Kidney epithelial cell (primary cell): Measurements from ENCODE around the gene UBE3C. TPM values are rescaled to one million over a fixed set of nuclear protein-coding genes. Genes with fewer than 3 reads are reported as not detected.

Experiments used
- DNase-seq: peaks from one replicate; pipeline ENCODE4 v3.0.0-alpha.2; 2010; ENCODE audit warnings: low read depth
- H3K27me3 ChIP-seq: 2 replicates; pipeline ENCODE4 v1.6.0; 2011; ENCODE audit warnings: low read length; ENCODE audit not compliant: control insufficient read depth, insufficient read depth
- H3K36me3 ChIP-seq: 2 replicates; pipeline ENCODE4 v1.5.1; 2011; ENCODE audit warnings: low read length; ENCODE audit not compliant: control insufficient read depth, insufficient read depth
- H3K4me3 ChIP-seq: 2 replicates; pipeline ENCODE4 v1.5.1; 2011; ENCODE audit warnings: low read depth, mild to moderate bottlenecking, control low read depth, low read length
- CTCF ChIP-seq: IDR thresholded peaks from 2 replicates; pipeline ENCODE4 v1.5.1; 2011; ENCODE audit warnings: mild to moderate bottlenecking, moderate library complexity, low read length, control low read depth, inconsistent platforms; ENCODE audit not compliant: insufficient read depth, poor library complexity, severe bottlenecking
- total RNA-seq: library from RNA; depleted of rRNA; stranded (reverse); fragments of >200 nt; gene quantifications from 2 replicates; pipeline ENCODE4 v1.2.3, GENCODE V29; 2015

UBE3C gene
- total RNA-seq, 1 donor from 2014 or later: 76.9 TPM

- H3K27me3 ChIP-seq: no peaks in the 10 kb centered on the region
Observed at GRCh38 chr7:157263156-157263555, 124.4 kb downstream of the UBE3C start.

GRCh38 chr7:157265051-157265450, 126.3 kb downstream of the UBE3C start:
- no peaks in the 10 kb centered on the region for H3K36me3 ChIP-seq

More at GRCh38 chr7:157263156-157263555, 124.4 kb downstream of the UBE3C start:
- DNase-seq: no peak
- H3K36me3 ChIP-seq: no peaks in the 10 kb centered on the region
- TF ChIP-seq CTCF: no peak
- H3K4me3 ChIP-seq: no peak overlapping the region

GRCh38 chr7:157266272-157266671, 127.5 kb downstream of the UBE3C start:
- H3K27me3 ChIP-seq: no peaks in the 10 kb centered on the region
- TF ChIP-seq CTCF: no peak
- DNase-seq: no peak
- no peak overlapping the region for H3K4me3 ChIP-seq
- no peaks in the 10 kb centered on the region for H3K36me3 ChIP-seq

More at GRCh38 chr7:157265051-157265450, 126.3 kb downstream of the UBE3C start:
- Histone ChIP-seq H3K4me3 (no peak overlapping the region), H3K27me3 (no peaks in the 10 kb centered on the region)
- no peak for DNase-seq
- no peak for TF ChIP-seq CTCF

- DNase-seq: no peak
- Histone ChIP-seq H3K36me3 (no peaks in the 10 kb centered on the region), H3K4me3 (no peak overlapping the region), H3K27me3 (no peaks in the 10 kb centered on the region)
- no peak for TF ChIP-seq CTCF
Observed at GRCh38 chr7:157267516-157267915, 128.8 kb downstream of the UBE3C start.

- H3K36me3 ChIP-seq: no peaks in the 10 kb centered on the region
- no peak overlapping the region for H3K4me3 ChIP-seq
- DNase-seq: no peak
- no peak for TF ChIP-seq CTCF
- no peaks in the 10 kb centered on the region for H3K27me3 ChIP-seq
Observed at GRCh38 chr7:157267956-157268355, 129.2 kb downstream of the UBE3C start.

- TF ChIP-seq CTCF: no peak
- Histone ChIP-seq H3K36me3 (no peaks in the 10 kb centered on the region), H3K27me3 (no peaks in the 10 kb centered on the region), H3K4me3 (no peak overlapping the region)
- DNase-seq: no peak
Observed at GRCh38 chr7:157268540-157268939, 129.8 kb downstream of the UBE3C start.
